Ovary (tissue), 3 donors: Measurements from ENCODE around the gene EPB41L2.

Experiments
- CTCF ChIP-seq, 3 donors: fragments of 450-650 bp in 2 of 3; fragments of 200-600 bp in 1 of 3; IDR thresholded peaks; one replicate each; pipeline versions ENCODE4 v1.5.1 to v1.8.0; 2016 to 2022; ENCODE audit warnings: antibody characterized with exemption in 3 of 3, mild to moderate bottlenecking in 1 of 3
- EP300 ChIP-seq: sonication (generic); formaldehyde crosslinking; IDR thresholded peaks from one replicate; pipeline ENCODE4 v1.6.1; 2017; ENCODE audit warnings: antibody characterized with exemption
- donor health status: DM: no; HTN: no; CAD: no.

GRCh38 chr6:130888246-130888645 lies 174.8 kb downstream of the EPB41L2 start:
- no peak for TF ChIP-seq EP300
- TF ChIP-seq CTCF (IDR thresholded peaks at IDR 0.05), result no peak
